K562 (cell line): ENCODE data around the gene KLRC3. TPM values are rescaled to one million over a fixed set of nuclear protein-coding genes. Genes with fewer than 3 reads are reported as not detected.

Experiments used
- ATAC-seq: fragments of 200-7000 bp; cut with Tn5 transposase; 3 replicates; pipeline ENCODE4 v1.9.1; 2020; ENCODE audit warnings: moderate library complexity
- BruUV-seq: library from RNA; stranded (reverse); fragments of 400-500 nt; replicated peaks from 2 replicates; lab custom pipeline; 2021; lab: Mats Ljungman, UMichigan
- CTCF ChIA-PET: fragments of 300-600 bp; formaldehyde crosslinking; extraction: SDS; loops from one replicate; lab custom pipeline; 2021; ENCODE audit warnings: low intra/inter-chr PET ratio; lab: Yijun Ruan, JAX
- POLR2A ChIA-PET: fragments of 300-600, 350-650 bp; sonication (Branson Sonifier 250); formaldehyde crosslinking; extraction: SDS; loops from one replicate; lab custom pipeline; 2021; ENCODE audit warnings: antibody characterized with exemption, inconsistent platforms; lab: Yijun Ruan, JAX
- DNase-seq, 4 experiments: peaks; one replicate each; pipeline versions ENCODE4 v3.0.0 to v3.0.0-alpha.2; 2011 to 2018; ENCODE audit warnings: low spot score in 3 of 4, mixed read lengths in 3 of 4; ENCODE audit errors: extremely low read depth in 1 of 4
- FAIRE-seq: peaks from 2 replicates; lab custom pipeline; 2011; peaks lifted over from hg19 to GRCh38; lab: Jason Lieb, UNC
- H2AFZ ChIP-seq: 2 replicates; pipeline ENCODE4 v1.6.0; 2011; ENCODE audit warnings: low read depth, low read length, control low read depth, inconsistent platforms
- H3K27ac ChIP-seq: fragments of 200-600 bp; 3 replicates; pipeline ENCODE4 v1.8.0; 2011; ENCODE audit warnings: low read depth, mild to moderate bottlenecking, control low read depth, inconsistent platforms, low read length, moderate library complexity, mixed read lengths; ENCODE audit errors: extremely low read depth
- H3K27me3 ChIP-seq, 2 experiments: fragments of 300-600 bp in 1 of 2; 2 replicates in 1 of 2; 3 replicates in 1 of 2; pipeline versions ENCODE4 v1.6.0 to v1.8.0; 2011; ENCODE audit warnings: inconsistent platforms in 2 of 2, low read length in 2 of 2, mild to moderate bottlenecking in 1 of 2, mixed read lengths in 1 of 2, moderate library complexity in 1 of 2; ENCODE audit not compliant: control insufficient read depth in 2 of 2, insufficient read depth in 2 of 2
- H3K36me3 ChIP-seq: fragments of 300-600 bp; 3 replicates; pipeline ENCODE4 v1.8.0; 2011; ENCODE audit warnings: mild to moderate bottlenecking, low read length, inconsistent platforms; ENCODE audit not compliant: control insufficient read depth, insufficient read depth
- H3K4me1 ChIP-seq, 2 experiments: fragments of 200-600 bp in 1 of 2; replicated peaks in 1 of 2; 2 replicates in 1 of 2; 3 replicates in 1 of 2; pipeline versions ENCODE4 v1.5.1 to v1.8.0; 2011; ENCODE audit warnings: inconsistent platforms in 2 of 2, low read length in 2 of 2, mild to moderate bottlenecking in 1 of 2, mixed read lengths in 1 of 2, moderate library complexity in 1 of 2; ENCODE audit not compliant: control insufficient read depth in 2 of 2, insufficient read depth in 2 of 2
- H3K4me2 ChIP-seq: 2 replicates; pipeline ENCODE4 v1.6.1; 2011; ENCODE audit warnings: low read length, control low read depth, inconsistent platforms, mixed read lengths; ENCODE audit not compliant: insufficient read depth
- H3K4me3 ChIP-seq: fragments of 200-600 bp; sonication (generic), shearing (Covaris generic); 2 replicates; pipeline ENCODE4 v1.5.1; 2016; ENCODE audit warnings: control low read depth, inconsistent platforms
- H3K79me2 ChIP-seq: fragments of 200-600 bp; 3 replicates; pipeline ENCODE4 v1.8.0; 2011; ENCODE audit warnings: low read length, inconsistent platforms; ENCODE audit not compliant: control insufficient read depth, insufficient read depth
- H3K9ac ChIP-seq, 2 experiments: 2 replicates each; pipeline versions ENCODE4 v1.6.0 to v1.6.1; 2011; ENCODE audit warnings: low read depth in 2 of 2, low read length in 2 of 2, control low read depth in 1 of 2, inconsistent platforms in 1 of 2, mild to moderate bottlenecking in 1 of 2, mixed read lengths in 1 of 2; ENCODE audit not compliant: insufficient read depth in 1 of 2
- H3K9me1 ChIP-seq: one replicate; pipeline ENCODE4 v1.6.0; 2011; ENCODE audit warnings: inconsistent platforms, mild to moderate bottlenecking, low read length, moderate library complexity; ENCODE audit not compliant: control insufficient read depth, insufficient read depth
- H3K9me3 ChIP-seq: replicated peaks from 2 replicates; pipeline ENCODE4 v1.5.1; 2011; ENCODE audit warnings: low read depth, low read length, inconsistent platforms; ENCODE audit not compliant: control insufficient read depth, insufficient read depth
- H4K20me1 ChIP-seq: replicated peaks from 2 replicates; pipeline ENCODE4 v1.6.1; 2011; ENCODE audit warnings: low read length, inconsistent platforms, mixed read lengths; ENCODE audit not compliant: control insufficient read depth, insufficient read depth
- ATF6 ChIP-seq: sonication (generic); formaldehyde crosslinking; IDR thresholded peaks from 2 replicates; pipeline ENCODE4 v1.4.0; 2020; ENCODE audit warnings: mild to moderate bottlenecking, missing genetic modification reagents
- CBX3 ChIP-seq, 2 experiments: IDR thresholded peaks; 1 replicate in 1 of 2; 2 replicates in 1 of 2; pipeline ENCODE4 v1.6.1; 2012; ENCODE audit warnings: inconsistent platforms in 2 of 2, low read length in 2 of 2, borderline replicate concordance in 1 of 2, control low read depth in 1 of 2
- ETV6 ChIP-seq, 3 experiments: fragments of 150-350 bp in 1 of 3; sonication (generic) in 1 of 3; formaldehyde crosslinking in 1 of 3; IDR thresholded peaks; 2 replicates each; pipeline versions ENCODE4 v1.6.1 to v1.8.0; 2014 to 2022; ENCODE audit warnings: borderline replicate concordance in 2 of 3, low read depth in 2 of 3, antibody characterized with exemption in 1 of 3, low read length in 1 of 3, mild to moderate bottlenecking in 1 of 3, missing genetic modification reagents in 1 of 3
- IRF9 ChIP-seq: fragments of 450-650 bp; IDR thresholded peaks from 2 replicates; pipeline ENCODE4 v1.6.1; 2016; ENCODE audit warnings: missing biosample characterization, missing genetic modification characterization
- KLF1 ChIP-seq: fragments of 450-650 bp; IDR thresholded peaks from 2 replicates; pipeline ENCODE4 v1.6.1; 2016; ENCODE audit warnings: missing genetic modification characterization, missing compliant biosample characterization
- RBM25 ChIP-seq: fragments of 200-400 bp; formaldehyde crosslinking; IDR thresholded peaks from 2 replicates; pipeline ENCODE4 v1.6.1; 2018; ENCODE audit warnings: low read length, low read depth, moderate library complexity; ENCODE audit not compliant: severe bottlenecking
- RFX5 ChIP-seq: IDR thresholded peaks from 2 replicates; pipeline ENCODE4 v1.6.1; 2011; ENCODE audit warnings: low read depth, mild to moderate bottlenecking, improper control_type of control experiment, low read length
- SFPQ ChIP-seq: fragments of 200-400 bp; formaldehyde crosslinking; IDR thresholded peaks from 2 replicates; pipeline ENCODE4 v1.6.1; 2017; ENCODE audit warnings: mild to moderate bottlenecking, low read depth, low read length, moderate library complexity
- SP1 ChIP-seq: sonication (generic); formaldehyde crosslinking; IDR thresholded peaks from 2 replicates; pipeline ENCODE4 v1.8.1; 2022; ENCODE audit warnings: mild to moderate bottlenecking, missing genetic modification reagents
- YBX1 ChIP-seq: fragments of 450-650 bp; IDR thresholded peaks from 2 replicates; pipeline ENCODE4 v1.7.1; 2016; ENCODE audit warnings: mild to moderate bottlenecking
- ZNF23 ChIP-seq: fragments of 250-450 bp; sonication (Bioruptor Pico); IDR thresholded peaks from 2 replicates; pipeline ENCODE4 v1.4.0; 2020; ENCODE audit warnings: mild to moderate bottlenecking
- in situ Hi-C: fragments of 300-500 bp; cut with MboI; formaldehyde crosslinking; loops from 4 replicates; pipeline ENCODE4 v1.15.0; 2018; ENCODE audit warnings: inconsistent platforms, mixed read lengths
- intact Hi-C: fragments of 100-400 bp; cut with micrococcal nuclease; formaldehyde crosslinking; loops from 2 replicates; pipeline ENCODE4 v1.14.2; 2022
- polyA plus RNA-seq, 8 experiments: library from polyadenylated mRNA; depleted of rRNA in 4 of 8; stranded (reverse) in 5 of 8; unstranded in 3 of 8; fragments of >200 nt; fragmentation: Nextera tagmentation in 2 of 8; fragmentation: Illumina TruSeq in 1 of 8; extraction: Ambion mirVana in 2 of 8; extraction: Trizol in 1 of 8; gene quantifications; 2 replicates each; pipeline versions ENCODE4 v1.2.1 to v1.2.3, GENCODE V29; 2011 to 2014; ENCODE audit warnings: inconsistent platforms in 1 of 8, missing spikeins in 1 of 8
- total RNA-seq, 7 experiments: library from RNA; depleted of rRNA in 6 of 7; stranded (reverse); fragments of >200 nt in 6 of 7; fragmentation: Illumina TruSeq in 2 of 7; extraction: Trizol in 2 of 7; gene quantifications; 2 replicates each; pipeline versions ENCODE4 v1.2.1 to v1.2.3, GENCODE V29; 2011 to 2021; ENCODE audit warnings: low replicate concordance in 1 of 7

Gene KLRC3
- total and polyA plus RNA-seq, 9 of the 15 experiments (the other 6 are each of a cell fraction or from before 2014, with no cell fraction given): 0.09 to 0.32 (median 0.18) TPM; not detected in 5

GRCh38 chr12:10404798-10405197 lies 15.6 kb downstream of the KLRC3 start:
- H3K4me3 ChIP-seq: no peak overlapping the region
- no peak overlapping the region for H2AFZ ChIP-seq
- intact Hi-C loops: no loop called here
- in situ Hi-C loops: loop anchor here (5.0 kb wide), 1 partner anchor 53 kb away; no protein-coding TSS in a partner anchor
- no TSS peak for BruUV-seq
- no peak for DNase-seq
- no peaks in the 10 kb centered on the region for H3K9me3 ChIP-seq
- POLR2A ChIA-PET: no interaction called here
- no peaks in the 10 kb centered on the region for H3K79me2 ChIP-seq
- H3K9me1 ChIP-seq: no peaks in the 10 kb centered on the region
- H3K27me3 ChIP-seq: no peaks in the 10 kb centered on the region
- no peak overlapping the region for H3K27ac ChIP-seq
- CTCF ChIA-PET: no interaction called here
- H3K4me2 ChIP-seq: no peak overlapping the region
- no peaks in the 10 kb centered on the region for H3K36me3 ChIP-seq
- H4K20me1 ChIP-seq: no peaks in the 10 kb centered on the region
- FAIRE-seq: no peak
- H3K9ac ChIP-seq: no peak overlapping the region
- TF ChIP-seq RBM25: peak; percentile 54
- no peak for TF ChIP-seq ATF6 (CRISPR knock-in tag)
- no peak for TF ChIP-seq SP1
- ATAC-seq: no peak
- no peaks in the 10 kb centered on the region for H3K4me1 ChIP-seq

- no peak for ATAC-seq
- BruUV-seq: no TSS peak
- TF ChIP-seq YBX1 (no peak), ZNF23 (CRISPR knock-in tag) (no peak), SFPQ (no peak), ETV6 (IDR thresholded peaks at IDR 0.05; ENCODE audit: borderline replicate concordance in 1 of 2, low read depth in 2 of 2, low read length in 1 of 2) (no peak), ETV6 (CRISPR knock-in tag; IDR thresholded peaks at IDR 0.05; ENCODE audit: borderline replicate concordance) (no peak), CBX3 (IDR thresholded peaks at IDR 0.05; ENCODE audit: borderline replicate concordance in 1 of 2, low read length in 2 of 2) (no peak), IRF9 (tag) (no peak), KLF1 (tag) (no peak), RFX5 (no peak)
Observed at GRCh38 chr12:10400829-10401228, 19.6 kb downstream of the KLRC3 start.

More at GRCh38 chr12:10400829-10401228, 19.6 kb downstream of the KLRC3 start:
- Histone ChIP-seq H3K36me3 (no peaks in the 10 kb centered on the region), H3K27me3 (no peaks in the 10 kb centered on the region), H3K79me2 (no peaks in the 10 kb centered on the region), H3K4me1 (no peaks in the 10 kb centered on the region), H3K4me2 (no peak overlapping the region), H3K27ac (no peak overlapping the region), H3K9ac (no peak overlapping the region), H3K9me1 (no peaks in the 10 kb centered on the region), H3K9me3 (no peaks in the 10 kb centered on the region), H4K20me1 (no peaks in the 10 kb centered on the region), H2AFZ (no peak overlapping the region), H3K4me3 (no peak overlapping the region)
- no peak for FAIRE-seq
- in situ Hi-C loops (no loop called here), intact Hi-C loops (no loop called here)
- DNase-seq: no peak
- POLR2A ChIA-PET: interaction anchor here (0.6 kb wide), 1 partner anchor 118 kb away, joined by 3 read pairs; no protein-coding TSS in a partner anchor
- CTCF ChIA-PET: no interaction called here
